Right kidney (tissue), 1 donor: Measurements from ENCODE around the gene NPAT.
A peak's percentile ranks its signal among the peaks of the same experiment; 100 is the strongest.
"Not testable (repeated sequence)": the region's sequence is repeated elsewhere in the genome, so short reads cannot be mapped to it uniquely, and the experiment has no call there.

Source experiments
- DNase-seq: peaks from one replicate; pipeline ENCODE4 v3.0.0-alpha.2; 2016

NPAT gene

GRCh38 chr11:108148556-108148955 is 73.9 kb downstream of the NPAT start:
- no peak for DNase-seq

- DNase-seq, result no peak
These were observed 75.3 kb downstream of the NPAT start for GRCh38 chr11:108147150-108147549.

- no peak for DNase-seq
These were observed 77.8 kb downstream of the NPAT start for GRCh38 chr11:108144615-108145014.

DNA sequence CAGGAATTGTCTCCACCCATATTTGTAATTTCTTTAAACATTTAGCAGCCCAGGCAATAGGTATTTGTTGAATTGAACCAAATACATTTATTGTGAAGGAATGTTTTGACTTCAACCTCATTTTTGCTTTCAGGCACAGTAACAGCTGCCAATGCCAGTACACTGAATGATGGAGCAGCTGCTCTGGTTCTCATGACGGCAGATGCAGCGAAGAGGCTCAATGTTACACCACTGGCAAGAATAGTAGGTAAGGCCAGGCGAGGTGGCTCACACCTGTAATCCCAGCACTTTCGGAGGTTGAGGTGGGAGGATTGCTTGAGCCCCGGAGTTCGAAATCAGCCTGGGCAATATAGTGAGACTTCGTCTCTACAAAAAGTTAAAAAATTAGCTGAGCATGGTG is 80.1 kb downstream of the NPAT start:
- no peak for DNase-seq

- DNase-seq, result no peak
These were observed 85.2 kb downstream of the NPAT start for GRCh38 chr11:108137212-108137611.

DNA sequence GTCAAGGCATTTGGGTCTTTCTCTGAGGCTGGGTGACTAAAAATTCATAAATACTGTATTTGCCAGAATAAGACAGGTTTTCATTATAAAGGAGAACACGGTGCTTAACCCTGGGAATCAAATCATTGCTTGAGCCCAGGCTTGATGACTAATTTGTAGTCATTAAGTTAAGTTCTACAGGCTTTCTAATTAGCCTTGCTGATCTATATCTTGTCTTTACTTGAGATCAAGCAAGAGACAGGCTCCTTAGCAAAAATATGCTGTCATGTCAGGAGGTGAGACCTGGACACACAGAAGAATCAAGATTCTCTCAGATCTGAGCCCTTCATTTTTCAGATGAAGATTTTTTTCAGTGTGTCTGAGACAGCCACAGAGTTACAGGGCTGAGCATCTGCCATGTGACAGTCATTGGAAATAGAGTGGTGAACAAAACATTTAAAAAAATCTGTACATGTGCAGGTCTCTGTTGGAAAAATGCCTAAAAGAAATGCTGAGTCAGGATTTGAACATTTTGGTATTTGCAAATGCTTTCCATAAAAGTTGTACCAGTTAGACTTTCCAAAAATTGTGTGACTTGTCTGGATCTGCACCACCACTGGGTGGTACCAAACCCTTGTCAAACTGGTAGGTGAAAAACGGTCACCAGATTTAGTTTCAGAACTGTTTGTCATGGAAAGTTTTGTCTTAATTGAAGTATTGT is 86.4 kb downstream of the NPAT start:
- DNase-seq, result no peak

DNA sequence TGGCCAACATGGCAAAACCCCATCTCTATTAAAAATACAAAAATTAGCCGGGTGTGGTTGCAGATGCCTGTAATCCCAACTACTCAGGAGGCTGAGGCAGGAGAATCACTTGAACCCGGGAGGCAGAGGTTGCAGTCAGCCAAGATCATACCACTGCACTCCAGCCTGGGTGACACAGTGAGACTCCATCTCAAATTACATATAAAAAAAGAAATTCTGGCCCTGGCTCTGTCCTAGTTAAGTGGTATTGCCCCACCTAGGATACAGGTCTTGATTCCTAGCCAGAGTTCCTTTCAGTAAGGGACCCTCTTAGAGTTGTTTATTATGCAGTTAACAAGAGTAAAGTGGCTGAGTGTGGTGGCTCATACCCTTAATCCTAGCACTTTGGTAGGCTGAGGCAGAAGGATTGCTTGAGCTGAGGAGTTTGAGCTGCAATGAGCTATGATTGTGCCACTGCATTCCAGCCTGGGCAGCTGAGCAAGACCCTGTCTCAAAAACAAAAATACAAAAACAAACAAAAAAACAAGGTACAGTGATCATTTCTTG is 89.4 kb downstream of the NPAT start:
- not testable (repeated sequence) for DNase-seq

DNA sequence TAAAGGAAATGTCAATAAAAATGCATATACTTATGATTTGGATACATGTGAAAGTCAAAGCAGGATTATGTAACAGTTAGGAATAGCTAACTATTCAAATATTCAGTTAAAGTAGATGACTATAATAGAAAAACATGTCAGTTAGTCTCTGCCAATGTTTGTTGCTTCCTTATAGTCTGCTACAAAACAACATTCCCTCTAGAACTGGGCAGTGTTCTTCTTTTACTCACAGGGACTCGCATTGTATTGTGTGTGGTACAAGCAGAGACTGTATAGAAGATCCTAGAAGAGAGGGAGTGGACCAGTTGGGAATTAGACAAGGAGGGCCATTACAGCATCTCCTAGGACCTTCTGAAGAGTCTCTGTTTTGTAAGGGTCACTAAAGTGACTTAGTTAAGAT is 90.4 kb downstream of the NPAT start:
- no peak for DNase-seq

DNA sequence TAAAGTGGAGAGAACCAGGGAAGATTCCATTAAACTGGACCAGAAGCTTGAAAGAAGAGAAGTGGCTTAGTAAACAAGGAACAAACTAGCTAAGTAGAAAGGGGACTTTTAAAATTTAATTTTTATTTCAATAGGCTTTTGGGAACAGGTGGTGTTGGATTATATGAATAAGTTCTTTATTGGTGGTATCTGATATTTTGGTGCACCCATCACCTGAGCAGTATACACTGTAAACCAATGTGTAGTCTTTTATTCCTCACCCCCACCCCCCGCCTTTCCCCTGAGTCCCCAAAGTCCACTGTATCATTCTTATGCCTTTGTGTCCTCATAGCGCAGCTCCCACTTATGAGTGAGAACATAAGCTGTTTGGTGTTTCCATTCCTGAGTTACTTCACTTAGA is 93.7 kb downstream of the NPAT start:
- no peak for DNase-seq

GRCh38 chr11:108125096-108125495 is 97.3 kb downstream of the NPAT start:
- DNase-seq, result no peak

GRCh38 chr11:108122166-108122628 is 100.2 kb downstream of the NPAT start:
- no peak for DNase-seq

- peak; percentile 95 for DNase-seq
These were observed 100.9 kb downstream of the NPAT start, which contains the start of gene ACAT1 for GRCh38 chr11:108121274-108122155. Gene ACAT1, plus strand, starts transcription at chr11:108121567. Its CDS starts 40 bp downstream, at chr11:108121607.

- not testable (repeated sequence) for DNase-seq
These were observed 101.5 kb downstream of the NPAT start for GRCh38 chr11:108120936-108121273.

DNA sequence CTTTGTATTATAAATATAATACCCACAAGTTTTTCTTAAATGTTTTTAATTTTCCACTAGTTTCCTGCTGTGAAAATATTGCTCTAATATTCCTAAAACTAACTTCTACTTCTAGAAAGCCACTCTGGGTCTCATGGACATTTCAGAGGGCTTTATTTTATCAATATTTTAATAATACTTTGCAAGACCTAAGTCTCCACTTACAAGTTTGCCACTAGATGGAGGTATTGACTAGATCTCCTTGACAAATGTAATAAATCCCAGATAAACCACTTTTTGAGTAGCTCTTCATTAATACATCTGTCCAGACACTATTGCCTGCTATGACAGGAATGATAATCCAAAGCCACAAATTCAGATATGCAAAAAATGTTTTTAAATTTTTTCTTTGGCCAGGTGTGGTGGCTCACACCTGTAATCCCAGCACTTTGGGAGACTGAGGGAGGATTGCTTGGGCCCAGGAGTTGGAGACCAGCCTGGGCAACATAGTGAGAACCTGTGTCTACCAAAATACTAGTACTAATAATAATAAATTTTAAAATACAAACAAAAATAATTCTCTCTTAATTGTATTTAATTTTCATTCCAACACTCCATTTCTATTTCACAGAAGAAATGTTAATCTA is 104.6 kb downstream of the NPAT start:
- DNase-seq, result no peak

- peak; percentile 29 for DNase-seq
These were observed 106.8 kb downstream of the NPAT start for GRCh38 chr11:108115500-108116140.

- DNase-seq, result no peak
These were observed 110.4 kb downstream of the NPAT start for GRCh38 chr11:108112057-108112456.

DNA sequence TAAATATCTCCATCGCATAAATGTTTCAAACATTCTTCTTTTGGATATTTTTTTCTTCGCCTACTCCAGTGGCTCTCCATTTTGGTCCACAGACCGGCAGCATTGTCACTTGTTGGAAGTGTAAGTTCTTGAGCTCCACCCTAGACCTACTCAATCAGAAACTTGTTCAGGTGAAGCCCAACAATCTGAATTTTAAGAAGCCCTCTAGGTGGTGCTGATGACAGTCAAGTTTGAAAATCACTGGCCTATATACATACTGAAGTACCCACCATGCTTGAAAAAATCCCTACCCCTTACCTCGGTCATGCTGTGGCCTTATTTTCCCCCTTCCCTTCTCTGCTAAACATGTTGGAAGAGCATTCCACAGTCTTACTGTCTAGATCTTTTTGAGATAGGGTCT is 111.3 kb downstream of the NPAT start:
- no peak for DNase-seq
